Measurements from ENCODE around the gene MYO1E.
"Not testable (repeated sequence)": the region's sequence is repeated elsewhere in the genome, so short reads cannot be mapped to it uniquely, and the experiment has no call there.

MYO1E gene

GRCh38 chr15:59295261-59296001 lies 77.2 kb downstream of the MYO1E start:
- DNase-seq = peak in 1 of 56 donors; percentile 13

DNA sequence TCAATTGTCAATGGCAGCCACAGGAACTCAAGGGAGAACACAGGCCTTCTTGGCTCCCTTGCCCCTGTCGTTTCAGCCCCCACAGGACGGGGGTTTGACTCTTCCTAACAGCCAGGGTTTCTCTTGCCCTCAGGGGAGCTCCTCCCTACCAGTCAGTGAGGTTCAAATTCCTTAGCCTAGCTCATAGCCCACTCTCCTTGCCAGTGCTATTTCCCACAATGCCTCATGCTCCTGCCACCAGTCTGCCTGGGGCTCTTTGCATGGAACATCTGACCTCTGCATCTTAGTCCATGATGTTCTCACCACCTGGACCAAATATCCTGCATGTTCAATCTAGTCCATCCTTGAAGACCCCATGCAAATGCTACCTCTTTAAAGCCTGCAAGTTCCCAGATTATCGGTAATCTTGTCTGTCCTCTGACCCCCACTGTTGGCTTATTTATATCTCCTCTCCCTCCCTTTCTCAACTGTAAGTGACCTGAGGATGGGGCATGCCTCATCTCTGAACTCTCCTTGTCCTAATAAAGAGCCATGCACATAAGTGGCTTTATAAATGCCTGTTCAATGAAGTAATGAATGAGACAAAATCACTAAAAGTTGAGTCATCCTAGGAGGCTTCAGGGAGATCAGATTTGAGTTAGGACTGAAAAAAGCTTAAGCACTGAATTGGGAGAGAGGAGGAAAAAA lies 78.0 kb downstream of the MYO1E start:
- DNase-seq = no peak

DNA sequence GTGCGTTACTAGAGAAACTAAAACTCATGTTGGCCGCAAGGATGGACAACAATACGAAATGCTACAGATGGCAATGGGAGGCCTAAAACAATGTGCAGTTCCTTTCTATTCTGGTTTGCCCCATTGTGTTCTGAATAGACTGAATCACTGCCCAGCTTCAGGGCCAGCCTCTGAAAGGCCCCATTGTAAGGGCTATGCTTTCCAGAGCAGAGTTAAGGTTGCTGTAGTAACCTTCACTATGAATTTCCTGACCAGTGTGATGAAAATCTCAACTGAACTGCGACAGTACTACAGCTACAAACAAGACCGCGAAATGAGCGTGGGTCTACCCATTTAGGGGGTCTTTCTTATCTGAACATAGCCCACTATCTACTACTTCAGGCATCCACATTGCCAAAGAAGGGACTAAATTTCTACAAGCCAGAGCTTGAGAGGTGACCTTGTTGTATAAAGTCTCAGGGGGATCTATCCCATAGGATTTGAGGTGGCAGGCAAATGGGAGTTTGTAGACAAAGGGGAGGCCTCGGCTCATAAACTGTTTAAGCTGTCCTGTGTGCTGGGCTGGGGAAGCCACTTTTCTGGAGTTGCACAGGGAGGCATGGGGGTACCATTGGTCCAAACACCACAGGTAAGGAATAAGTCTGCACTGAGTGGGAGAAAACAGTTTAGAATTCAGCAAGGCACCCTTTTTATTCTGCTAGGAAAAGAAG lies 80.1 kb downstream of the MYO1E start:
- DNase-seq = peak in 42 of 56 donors; percentile 10 to 82 (median 59)

DNA sequence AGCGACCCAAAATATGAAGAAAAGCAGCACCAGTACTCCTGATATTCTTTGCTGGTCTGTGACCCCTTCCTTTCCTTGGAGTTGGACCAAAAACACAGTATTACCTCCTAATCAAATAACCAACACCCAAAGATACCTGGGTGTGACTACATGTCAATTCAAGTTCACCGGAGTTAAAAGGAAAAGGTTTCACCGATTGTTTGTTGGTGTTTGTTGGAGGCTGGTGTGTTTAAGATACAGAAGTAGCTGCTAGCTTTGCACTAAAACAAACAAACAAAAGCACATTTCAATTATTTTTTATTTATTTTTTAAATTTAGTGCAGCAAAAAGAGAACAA lies 81.5 kb downstream of the MYO1E start:
- no peak for DNase-seq

DNA sequence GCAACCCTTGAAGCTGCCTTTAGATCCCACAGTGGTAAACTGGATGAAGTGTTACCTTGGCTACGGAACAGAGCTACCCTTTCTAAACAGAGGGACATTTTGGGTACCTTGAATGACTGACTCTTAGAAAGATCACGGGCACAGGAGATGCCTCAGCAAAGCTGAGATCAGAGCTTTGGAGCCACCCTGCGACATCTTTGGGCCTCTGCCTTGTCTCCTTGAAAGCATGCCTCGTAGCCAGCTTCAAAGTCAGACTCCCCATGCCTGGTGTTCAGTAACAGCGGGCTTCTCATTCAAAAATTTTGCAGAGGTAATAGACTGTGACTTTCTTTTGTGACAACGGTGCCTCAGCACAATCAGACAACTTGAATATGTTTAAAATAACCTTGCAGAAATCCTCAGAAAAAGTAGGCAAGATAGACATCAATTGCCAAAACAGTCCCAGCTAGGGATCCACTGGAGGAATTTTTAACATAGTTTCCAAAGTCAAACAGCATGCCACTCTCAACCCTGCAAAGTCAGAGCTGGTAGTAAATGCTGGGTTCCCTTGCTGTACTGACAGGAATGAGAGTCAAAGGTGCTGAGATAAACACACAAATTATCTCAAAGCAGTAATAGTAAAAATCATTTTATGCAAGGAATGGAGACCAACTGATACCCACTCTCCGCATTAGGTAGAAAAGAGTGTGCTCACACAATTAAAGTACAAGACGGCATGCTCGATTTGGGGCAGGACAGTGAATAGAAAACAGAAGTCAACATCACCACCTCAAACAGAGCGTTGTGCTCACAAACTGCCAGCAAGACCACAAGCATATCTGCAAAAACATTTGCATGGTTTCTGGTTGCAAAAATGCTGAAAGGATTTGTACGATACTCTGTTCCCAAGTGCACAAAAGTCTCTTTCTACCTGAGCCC lies 82.1 kb downstream of the MYO1E start:
- peak in 30 of 56 donors; percentile 2 to 70 (median 38) for DNase-seq

GRCh38 chr15:59289574-59289973 lies 83.1 kb downstream of the MYO1E start:
- DNase-seq = no peak

DNA sequence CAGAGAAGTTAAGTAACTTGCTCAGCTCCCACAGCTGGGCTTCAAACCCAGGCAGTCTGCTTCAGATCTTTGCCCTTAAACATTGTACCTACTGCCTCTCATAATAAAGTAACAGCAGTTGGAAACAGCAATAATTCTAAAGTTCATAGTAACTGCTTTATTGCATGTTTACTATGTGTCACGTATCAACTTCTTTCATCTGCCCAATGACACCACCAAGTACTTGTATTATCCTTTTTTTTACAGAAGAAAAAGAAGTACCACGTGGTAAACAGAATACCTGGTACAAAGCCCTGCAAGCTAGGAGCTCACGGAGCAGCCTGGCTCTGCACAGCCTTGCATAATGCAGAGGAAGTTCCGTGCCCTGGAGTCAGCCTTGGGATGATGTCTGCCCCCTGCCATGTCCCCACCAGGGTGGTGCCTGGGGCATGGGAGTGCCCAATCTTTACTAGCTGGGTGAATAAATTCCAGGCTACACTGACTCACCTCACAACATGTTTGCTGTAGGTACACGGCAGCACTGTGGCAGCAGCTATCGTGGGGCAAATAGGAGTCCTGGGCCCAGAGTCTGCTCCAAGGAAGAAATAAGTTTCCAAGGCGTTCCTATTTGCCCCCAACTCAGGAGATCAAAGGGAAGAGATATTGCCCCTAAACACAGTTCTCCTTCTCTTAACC lies 88.8 kb downstream of the MYO1E start:
- DNase-seq = no peak

DNA sequence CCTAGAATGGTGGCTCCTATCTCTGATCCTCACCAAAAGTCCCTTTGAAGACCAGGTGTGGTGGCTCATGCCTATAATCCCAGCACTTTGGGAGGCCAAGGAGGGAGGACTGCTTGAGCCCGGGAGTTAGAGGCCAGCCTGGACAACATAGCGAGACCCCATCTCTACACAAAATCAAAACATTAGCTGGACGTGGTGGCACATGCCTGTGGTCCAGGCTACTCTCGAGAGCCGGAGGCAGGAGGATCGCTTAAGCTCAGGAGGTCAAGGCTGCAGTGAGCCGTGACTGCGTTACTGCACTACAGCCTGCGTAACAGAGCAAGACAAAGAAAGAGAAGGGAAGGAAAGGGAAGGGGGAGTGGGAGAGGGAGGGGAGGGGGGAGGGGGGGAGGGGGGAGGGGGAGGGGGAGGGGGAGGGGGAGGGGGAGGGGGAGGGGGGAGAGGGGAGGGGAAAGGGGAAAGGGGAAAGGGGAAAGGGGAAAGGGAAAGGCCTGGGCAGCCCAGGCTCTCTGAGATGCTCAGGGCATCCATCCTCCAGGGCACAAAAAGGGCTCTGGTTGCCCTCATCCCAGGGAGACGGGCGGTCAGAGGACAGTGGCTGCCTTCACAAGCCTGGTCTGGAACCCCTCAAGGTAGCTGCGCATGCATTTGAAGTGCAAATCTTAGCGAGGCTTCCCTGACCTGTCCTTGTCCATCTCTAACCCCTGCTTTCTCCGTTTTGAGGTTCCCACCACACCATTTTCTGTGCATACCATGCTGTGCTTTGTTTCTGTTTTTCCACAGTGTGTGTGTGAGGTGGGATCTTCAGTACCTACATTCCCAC lies 89.9 kb downstream of the MYO1E start:
- DNase-seq = no peak

GRCh38 chr15:59281699-59282098 lies 91.0 kb downstream of the MYO1E start:
- no peak for DNase-seq

DNA sequence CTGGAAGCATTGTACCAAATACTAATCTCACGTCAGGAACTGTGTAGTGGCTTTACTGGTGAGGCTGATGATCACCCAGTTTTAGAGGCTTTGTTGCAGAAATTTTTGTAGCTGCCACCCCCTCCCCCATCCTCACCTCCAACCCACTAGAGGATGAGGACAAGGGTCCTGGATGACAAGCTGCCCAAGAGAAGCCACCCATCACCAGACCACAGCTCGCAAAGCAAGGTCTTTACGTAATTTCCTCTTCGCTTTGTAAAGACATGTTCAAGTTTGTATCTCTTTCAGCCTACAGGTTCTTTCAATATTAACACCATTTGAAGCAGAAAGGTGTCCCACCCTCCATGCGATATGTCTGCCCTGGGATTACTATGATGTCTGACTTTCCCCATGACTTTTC lies 91.8 kb downstream of the MYO1E start:
- DNase-seq = no peak

GRCh38 chr15:59280292-59280691 lies 92.4 kb downstream of the MYO1E start:
- not testable (repeated sequence) for DNase-seq

DNA sequence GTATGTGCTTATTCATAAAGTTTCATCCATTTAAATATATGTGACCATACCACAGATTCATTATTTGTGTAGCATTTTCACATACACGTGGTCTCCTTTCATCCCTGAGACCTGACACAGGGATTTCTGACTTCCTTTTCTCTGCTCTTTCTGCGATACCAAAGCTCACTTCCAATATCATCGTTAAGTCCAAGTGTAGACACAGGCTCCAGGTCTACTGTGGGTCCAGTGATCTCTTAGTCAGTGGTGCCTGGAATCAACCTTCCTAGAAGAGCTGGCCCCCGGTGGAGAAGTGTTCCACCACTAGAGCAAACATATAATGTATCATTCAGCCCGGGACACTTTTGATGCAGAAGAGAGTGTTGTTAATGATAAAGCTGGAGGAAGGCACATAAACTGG lies 93.6 kb downstream of the MYO1E start:
- no peak for DNase-seq

- DNase-seq = peak in 7 of 56 donors; percentile 11 to 31 (median 15)
Measured at GRCh38 chr15:59278120-59278519, 94.6 kb downstream of the MYO1E start.

DNA sequence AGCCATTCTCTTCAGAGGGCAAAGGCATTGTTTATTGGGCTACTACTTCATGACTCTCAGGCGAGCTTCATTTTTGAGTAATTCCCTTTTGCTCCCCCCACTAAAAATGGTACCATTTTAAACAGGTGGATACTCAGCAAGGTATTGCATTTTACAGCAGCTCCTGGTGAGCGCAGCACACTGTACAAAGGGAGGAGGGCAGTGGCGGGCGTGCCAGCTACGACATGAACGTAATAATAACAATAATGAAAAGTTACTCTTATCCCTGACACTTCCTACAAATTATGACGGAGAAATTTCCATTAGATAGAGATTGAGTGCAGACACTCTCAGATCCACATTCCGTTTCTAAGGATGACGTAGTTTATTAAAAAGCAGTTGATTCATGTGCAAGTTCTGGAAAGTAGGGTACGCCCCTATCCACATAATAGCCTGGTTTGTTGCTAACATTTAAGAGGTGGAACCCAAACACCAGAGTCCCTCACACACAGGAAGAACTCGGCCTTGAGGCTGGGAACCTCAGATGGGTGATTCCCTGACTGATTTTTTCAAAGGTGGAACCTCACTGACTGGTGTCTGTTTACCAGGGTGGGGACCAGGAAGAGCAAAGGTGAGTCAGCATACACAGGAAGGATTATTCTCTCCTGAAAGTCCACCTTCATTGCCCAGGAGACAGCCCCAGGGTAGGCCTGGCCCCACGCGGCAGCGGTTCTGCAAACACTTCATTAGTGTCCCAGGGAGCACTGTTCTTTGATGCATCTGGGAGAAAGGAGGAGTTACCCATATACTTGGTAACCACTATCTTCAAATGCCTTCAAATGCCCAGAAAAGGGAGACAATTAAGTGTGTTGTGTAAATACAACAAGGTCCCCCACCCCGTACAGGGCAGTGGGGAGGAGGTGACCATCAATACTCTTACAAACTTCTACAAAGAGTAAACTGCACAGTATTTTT lies 96.2 kb downstream of the MYO1E start:
- no peak for DNase-seq

DNA sequence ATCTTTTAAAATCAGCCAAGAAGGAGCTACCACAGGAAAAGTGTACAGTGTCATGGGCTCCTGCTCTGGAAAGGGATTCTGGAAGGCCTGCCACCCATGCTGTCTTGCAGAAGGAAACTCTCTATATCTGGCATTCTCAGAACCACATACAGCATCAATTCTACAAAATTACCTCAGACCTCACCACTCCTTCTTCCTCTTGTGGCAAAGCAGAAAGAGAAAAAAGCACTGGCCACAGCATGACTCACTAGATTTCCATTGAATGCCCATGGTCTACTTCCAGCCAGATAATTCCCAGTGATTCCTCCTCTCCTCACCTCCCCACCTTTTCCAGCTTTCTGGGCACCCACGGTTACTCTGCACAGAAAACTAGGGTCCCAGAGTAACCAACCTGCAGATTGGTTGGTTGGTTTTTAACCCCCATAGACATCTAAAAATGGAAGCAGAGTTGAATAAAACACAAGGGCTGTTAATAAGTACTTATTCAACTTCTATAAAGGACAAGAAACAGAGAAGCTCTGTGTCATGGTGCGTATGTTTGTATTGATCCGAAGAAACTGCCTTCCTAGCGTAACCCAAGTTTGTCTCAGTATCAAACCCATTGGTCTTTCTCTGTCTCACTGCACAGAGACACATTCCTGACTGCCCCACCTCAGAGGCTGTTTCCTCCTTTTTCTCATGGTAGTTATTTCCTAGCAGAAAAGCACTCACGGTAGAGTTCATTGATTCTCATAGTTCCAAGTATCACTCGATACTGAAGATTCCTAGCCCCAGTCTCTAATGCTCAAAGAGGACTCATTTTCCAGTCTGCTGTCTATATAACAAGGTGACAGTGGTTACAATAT lies 98.3 kb downstream of the MYO1E start:
- DNase-seq = no peak

GRCh38 chr15:59273234-59273633 lies 99.4 kb downstream of the MYO1E start:
- DNase-seq = no peak

DNA sequence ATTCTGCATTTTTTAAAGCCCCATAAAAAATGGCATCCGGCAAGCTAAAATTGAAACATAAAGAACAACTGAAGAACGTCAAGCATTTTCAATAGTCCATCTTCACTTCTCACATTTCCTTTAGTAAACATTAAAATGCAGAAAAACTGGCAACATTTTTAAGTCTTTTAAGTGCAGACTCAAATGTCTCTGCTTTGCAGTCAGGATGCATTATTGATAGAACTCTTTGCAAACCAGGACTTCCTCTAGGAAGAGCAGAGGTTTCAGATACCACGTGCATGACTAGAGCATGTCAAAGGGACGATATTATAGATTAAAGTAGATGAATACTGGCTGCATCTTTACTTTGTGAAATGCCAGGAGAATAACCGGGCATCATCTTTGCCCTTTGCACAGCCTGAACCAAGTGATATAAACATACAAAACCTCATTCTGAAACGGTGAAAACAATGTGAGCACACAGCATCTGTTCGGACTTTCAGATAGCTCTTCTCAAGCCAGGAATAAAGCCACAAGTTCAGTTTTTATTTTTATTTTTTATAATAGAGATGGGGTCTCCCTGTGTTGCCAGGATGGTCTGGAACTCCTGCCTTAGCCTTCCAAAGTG lies 101.0 kb downstream of the MYO1E start:
- no peak for DNase-seq
